Thoracic aorta (tissue), 2 donors: ENCODE results near the gene CASZ1. TPM values are rescaled to one million over a fixed set of nuclear protein-coding genes. Genes with fewer than 3 reads are reported as not detected.

ENCODE experiments used
- ATAC-seq: fragments of 150-250 bp; one replicate; pipeline ENCODE4 v1.8.0; 2017; ENCODE audit warnings: low read depth; ENCODE audit not compliant: insufficient number of reproducible peaks, low FRiP score
- DNase-seq: peaks from one replicate; pipeline ENCODE4 v3.0.0-alpha.2; 2020; ENCODE audit warnings: low spot score
- H3K27ac ChIP-seq, 2 donors: fragments of 200-600 bp; sonication (generic); 1 replicate in 1 of 2; 2 replicates in 1 of 2; pipeline ENCODE4 v1.5.1; 2016; ENCODE audit warnings: mild to moderate bottlenecking in 2 of 2, moderate library complexity in 2 of 2
- H3K27me3 ChIP-seq: fragments of 200-600 bp; sonication (generic); replicated peaks from 2 replicates; pipeline ENCODE4 v1.6.0; 2016; ENCODE audit warnings: mild to moderate bottlenecking; ENCODE audit not compliant: insufficient read depth
- H3K36me3 ChIP-seq: fragments of 200-600 bp; sonication (generic); one replicate; pipeline ENCODE4 v1.5.1; 2016
- H3K4me1 ChIP-seq, 2 donors: fragments of 200-600 bp; sonication (generic); 1 replicate in 1 of 2; 2 replicates in 1 of 2; pipeline versions ENCODE4 v1.5.1 to v1.6.0; 2016; ENCODE audit warnings: low read depth in 2 of 2, mild to moderate bottlenecking in 1 of 2; ENCODE audit not compliant: control insufficient read depth in 1 of 2
- H3K4me3 ChIP-seq: fragments of 200-600 bp; sonication (generic); 2 replicates; pipeline ENCODE4 v1.5.1; 2016; ENCODE audit warnings: mild to moderate bottlenecking
- H3K9me3 ChIP-seq: fragments of 200-600 bp; sonication (generic); 2 replicates; pipeline ENCODE4 v1.5.1; 2016
- total RNA-seq, 2 donors: library from RNA; depleted of rRNA; stranded (reverse); fragments of >200 nt; gene quantifications; one replicate each; pipeline versions ENCODE4 v1.1.0 to v1.2.3, GENCODE V29; 2016
- TF ChIP-seq, protein P1 (sequence below): fragments of 200-600 bp; sonication (generic); IDR thresholded peaks from one replicate; pipeline ENCODE4 v1.5.1; 2019; ENCODE audit warnings: antibody characterized with exemption

Gene CASZ1
- total RNA-seq, 2 donors from 2014 or later, result 20.6 to 27.9 TPM

- DNase-seq (no peak), ATAC-seq (no peak)
- H3K9me3 ChIP-seq, result no peaks in the 10 kb centered on the region
- H3K4me1 ChIP-seq, result no peaks in the 10 kb centered on the region
- H3K27ac ChIP-seq, result no peak overlapping the region
- H3K4me3 ChIP-seq, result no peak overlapping the region
- peaks cover 6% of the 10 kb centered on the region for H3K36me3 ChIP-seq
- no peaks in the 10 kb centered on the region for H3K27me3 ChIP-seq
- TF ChIP-seq, protein P1, sequence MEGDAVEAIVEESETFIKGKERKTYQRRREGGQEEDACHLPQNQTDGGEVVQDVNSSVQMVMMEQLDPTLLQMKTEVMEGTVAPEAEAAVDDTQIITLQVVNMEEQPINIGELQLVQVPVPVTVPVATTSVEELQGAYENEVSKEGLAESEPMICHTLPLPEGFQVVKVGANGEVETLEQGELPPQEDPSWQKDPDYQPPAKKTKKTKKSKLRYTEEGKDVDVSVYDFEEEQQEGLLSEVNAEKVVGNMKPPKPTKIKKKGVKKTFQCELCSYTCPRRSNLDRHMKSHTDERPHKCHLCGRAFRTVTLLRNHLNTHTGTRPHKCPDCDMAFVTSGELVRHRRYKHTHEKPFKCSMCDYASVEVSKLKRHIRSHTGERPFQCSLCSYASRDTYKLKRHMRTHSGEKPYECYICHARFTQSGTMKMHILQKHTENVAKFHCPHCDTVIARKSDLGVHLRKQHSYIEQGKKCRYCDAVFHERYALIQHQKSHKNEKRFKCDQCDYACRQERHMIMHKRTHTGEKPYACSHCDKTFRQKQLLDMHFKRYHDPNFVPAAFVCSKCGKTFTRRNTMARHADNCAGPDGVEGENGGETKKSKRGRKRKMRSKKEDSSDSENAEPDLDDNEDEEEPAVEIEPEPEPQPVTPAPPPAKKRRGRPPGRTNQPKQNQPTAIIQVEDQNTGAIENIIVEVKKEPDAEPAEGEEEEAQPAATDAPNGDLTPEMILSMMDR, result no peak
Measured at GRCh38 chr1:10621906-10622305, 174.5 kb downstream of the CASZ1 start.

DNA sequence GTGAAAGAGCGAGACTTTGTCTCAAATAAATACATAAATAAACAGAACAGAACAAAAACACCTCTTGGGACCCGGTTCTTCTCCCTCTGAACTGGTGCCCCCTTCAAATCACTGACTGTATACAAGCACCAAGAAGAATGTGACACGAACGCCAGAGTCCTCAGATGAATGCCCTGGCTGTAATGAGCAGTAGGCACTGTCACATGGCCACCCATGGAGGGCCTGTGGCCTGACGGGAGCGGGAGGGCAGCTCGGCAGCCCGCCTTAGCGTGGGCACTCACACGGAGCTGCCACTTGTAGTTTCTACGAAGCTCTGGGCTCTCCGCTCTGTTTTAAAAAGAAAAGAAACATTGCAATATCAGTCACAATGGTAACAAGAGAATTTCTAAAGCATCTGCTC is 175.7 kb downstream of the CASZ1 start:
- H3K36me3 ChIP-seq, result peaks cover 6% of the 10 kb centered on the region
- DNase-seq, result no peak
- no peak for ATAC-seq

GRCh38 chr1:10617931-10618885 is 178.2 kb downstream of the CASZ1 start:
- no peak for DNase-seq
- TF ChIP-seq, protein P1, result no peak
- H3K4me3 ChIP-seq, result no peak overlapping the region

More for the DNA sequence above, 175.7 kb downstream of the CASZ1 start:
- Histone ChIP-seq H3K9me3 (no peaks in the 10 kb centered on the region), H3K4me1 (no peaks in the 10 kb centered on the region), H3K4me3 (no peak overlapping the region), H3K27me3 (no peaks in the 10 kb centered on the region), H3K27ac (no peak overlapping the region)
- TF ChIP-seq, protein P1, result no peak

GRCh38 chr1:10617318-10617717 is 179.1 kb downstream of the CASZ1 start:
- ATAC-seq, result no peak
- Histone ChIP-seq H3K4me3 (no peak overlapping the region), H3K36me3 (no peaks in the 10 kb centered on the region), H3K4me1 (no peaks in the 10 kb centered on the region), H3K27ac (no peak overlapping the region), H3K9me3 (no peaks in the 10 kb centered on the region), H3K27me3 (no peaks in the 10 kb centered on the region)
- TF ChIP-seq, protein P1, result no peak
- no peak for DNase-seq

More at GRCh38 chr1:10617931-10618885, 178.2 kb downstream of the CASZ1 start:
- ATAC-seq, result no peak
- no peaks in the 10 kb centered on the region for H3K27me3 ChIP-seq
- no peaks in the 10 kb centered on the region for H3K4me1 ChIP-seq
- H3K27ac ChIP-seq, result no peak overlapping the region
- H3K9me3 ChIP-seq, result no peaks in the 10 kb centered on the region
- H3K36me3 ChIP-seq, result no peaks in the 10 kb centered on the region

- ATAC-seq, result no peak
- no peaks in the 10 kb centered on the region for H3K36me3 ChIP-seq
- H3K27me3 ChIP-seq, result no peaks in the 10 kb centered on the region
- no peak overlapping the region for H3K27ac ChIP-seq
- no peak overlapping the region for H3K4me3 ChIP-seq
- H3K9me3 ChIP-seq, result no peaks in the 10 kb centered on the region
- no peak for DNase-seq
- H3K4me1 ChIP-seq, result no peaks in the 10 kb centered on the region
- TF ChIP-seq, protein P1, result no peak
Measured at GRCh38 chr1:10616696-10617095, 179.8 kb downstream of the CASZ1 start.
